ENCODE measurements around the gene GTF3A.

- no peak for TF ChIP-seq ZNF138 (CRISPR knock-in tag; conservative IDR thresholded peaks at IDR 0.05)
- no peak for TF ChIP-seq HMGXB4 (CRISPR knock-in tag; IDR thresholded peaks at IDR 0.05)
- no peak for TF ChIP-seq GTF2I (CRISPR knock-in tag; conservative IDR thresholded peaks at IDR 0.05)
- no peak for TF ChIP-seq CBFB (CRISPR knock-in tag; IDR thresholded peaks at IDR 0.05; ENCODE audit: low read depth)
- TF ChIP-seq E2F4 (CRISPR knock-in tag; IDR thresholded peaks at IDR 0.05; ENCODE audit: borderline replicate concordance, low read depth), result no peak
- TF ChIP-seq CTCF (IDR thresholded peaks at IDR 0.05), result no peak
- TF ChIP-seq CREB1 (CRISPR knock-in tag; IDR thresholded peaks at IDR 0.05), result no peak
- no peak for TF ChIP-seq KAT7 (CRISPR knock-in tag; IDR thresholded peaks at IDR 0.05; ENCODE audit: borderline replicate concordance)
- TF ChIP-seq, protein P1, sequence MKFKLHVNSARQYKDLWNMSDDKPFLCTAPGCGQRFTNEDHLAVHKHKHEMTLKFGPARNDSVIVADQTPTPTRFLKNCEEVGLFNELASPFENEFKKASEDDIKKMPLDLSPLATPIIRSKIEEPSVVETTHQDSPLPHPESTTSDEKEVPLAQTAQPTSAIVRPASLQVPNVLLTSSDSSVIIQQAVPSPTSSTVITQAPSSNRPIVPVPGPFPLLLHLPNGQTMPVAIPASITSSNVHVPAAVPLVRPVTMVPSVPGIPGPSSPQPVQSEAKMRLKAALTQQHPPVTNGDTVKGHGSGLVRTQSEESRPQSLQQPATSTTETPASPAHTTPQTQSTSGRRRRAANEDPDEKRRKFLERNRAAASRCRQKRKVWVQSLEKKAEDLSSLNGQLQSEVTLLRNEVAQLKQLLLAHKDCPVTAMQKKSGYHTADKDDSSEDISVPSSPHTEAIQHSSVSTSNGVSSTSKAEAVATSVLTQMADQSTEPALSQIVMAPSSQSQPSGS (CRISPR knock-in tag; IDR thresholded peaks at IDR 0.05; ENCODE audit: borderline replicate concordance, low read depth), result no peak
- TF ChIP-seq, protein P2, sequence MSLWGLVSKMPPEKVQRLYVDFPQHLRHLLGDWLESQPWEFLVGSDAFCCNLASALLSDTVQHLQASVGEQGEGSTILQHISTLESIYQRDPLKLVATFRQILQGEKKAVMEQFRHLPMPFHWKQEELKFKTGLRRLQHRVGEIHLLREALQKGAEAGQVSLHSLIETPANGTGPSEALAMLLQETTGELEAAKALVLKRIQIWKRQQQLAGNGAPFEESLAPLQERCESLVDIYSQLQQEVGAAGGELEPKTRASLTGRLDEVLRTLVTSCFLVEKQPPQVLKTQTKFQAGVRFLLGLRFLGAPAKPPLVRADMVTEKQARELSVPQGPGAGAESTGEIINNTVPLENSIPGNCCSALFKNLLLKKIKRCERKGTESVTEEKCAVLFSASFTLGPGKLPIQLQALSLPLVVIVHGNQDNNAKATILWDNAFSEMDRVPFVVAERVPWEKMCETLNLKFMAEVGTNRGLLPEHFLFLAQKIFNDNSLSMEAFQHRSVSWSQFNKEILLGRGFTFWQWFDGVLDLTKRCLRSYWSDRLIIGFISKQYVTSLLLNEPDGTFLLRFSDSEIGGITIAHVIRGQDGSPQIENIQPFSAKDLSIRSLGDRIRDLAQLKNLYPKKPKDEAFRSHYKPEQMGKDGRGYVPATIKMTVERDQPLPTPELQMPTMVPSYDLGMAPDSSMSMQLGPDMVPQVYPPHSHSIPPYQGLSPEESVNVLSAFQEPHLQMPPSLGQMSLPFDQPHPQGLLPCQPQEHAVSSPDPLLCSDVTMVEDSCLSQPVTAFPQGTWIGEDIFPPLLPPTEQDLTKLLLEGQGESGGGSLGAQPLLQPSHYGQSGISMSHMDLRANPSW (CRISPR knock-in tag; conservative IDR thresholded peaks at IDR 0.05; ENCODE audit: low read depth), result no peak
- TF ChIP-seq JAZF1 (CRISPR knock-in tag; IDR thresholded peaks at IDR 0.05), result no peak
- TF ChIP-seq IRF2 (CRISPR knock-in tag; IDR thresholded peaks at IDR 0.05; ENCODE audit: borderline replicate concordance, low read depth), result no peak
- TF ChIP-seq CREM (CRISPR knock-in tag; IDR thresholded peaks at IDR 0.05), result no peak
Observed at GRCh38 chr13:27401210-27401609, 23.2 kb upstream of the GTF3A start.

All from WTC11 (cell line).